Measurements from ENCODE around the gene KLHL2. TPM values are rescaled to one million over a fixed set of nuclear protein-coding genes. Genes with fewer than 3 reads are reported as not detected.
A peak's percentile ranks its signal among the peaks of the same experiment; 100 is the strongest.

KLHL2 gene
- total and polyA plus RNA-seq, 2 of the 13 experiments (the other 11 are each of a cell fraction or from before 2014, with no cell fraction given) = 9.2 to 17.6 TPM

DNA sequence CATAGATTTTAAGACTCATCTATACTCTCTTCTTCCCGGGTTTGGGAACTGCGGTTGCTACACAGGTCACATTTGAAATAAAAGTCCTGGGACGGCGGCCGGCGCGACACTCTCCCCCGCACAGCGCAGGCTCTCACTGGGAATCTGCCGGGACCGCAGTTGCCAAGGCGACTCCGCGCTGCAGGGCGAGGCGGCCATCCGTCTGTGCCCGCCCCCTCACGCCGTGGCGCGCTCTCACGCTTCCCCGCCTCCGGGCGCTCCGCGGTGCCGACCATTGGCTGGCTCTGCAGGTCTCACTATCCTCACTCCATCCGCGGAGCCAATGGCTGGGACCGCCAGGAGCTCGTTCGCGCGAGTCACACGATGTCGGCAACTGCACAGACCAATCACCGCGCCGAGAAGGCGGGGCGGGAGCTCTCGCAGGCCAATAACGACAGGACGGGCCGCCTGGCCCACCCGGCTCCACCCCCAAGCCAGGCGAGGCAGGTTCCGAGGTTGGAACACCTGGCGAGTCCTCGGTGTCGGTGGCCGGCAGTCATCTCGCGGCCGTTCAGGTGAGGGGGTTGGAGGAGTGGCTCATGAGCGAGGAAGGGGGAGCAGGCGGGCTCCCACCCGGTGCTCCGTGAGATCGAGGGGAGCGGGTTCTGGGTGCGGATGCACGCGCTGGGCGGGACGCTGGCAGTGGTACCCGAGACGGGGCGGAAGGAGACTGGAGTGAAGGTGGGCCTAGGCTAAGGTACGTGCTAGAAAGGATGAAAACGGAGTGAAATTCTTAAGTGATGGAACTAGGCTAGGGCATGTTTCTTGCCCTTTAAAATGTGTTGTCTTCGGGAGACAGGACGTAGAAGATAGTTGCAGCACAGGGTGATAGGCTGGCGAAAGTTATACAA lies 120.1 kb downstream of the KLHL2 start, which contains the start of gene MSMO1 (continued):
- TF ChIP-seq ZNF644 (CRISPR knock-in tag; IDR thresholded peaks at IDR 0.05; ENCODE audit: low read depth) (no peak), MAFF (IDR thresholded peaks at IDR 0.05; ENCODE audit: low read depth, low read length) (no peak), EED (CRISPR knock-in tag; IDR thresholded peaks at IDR 0.05) (no peak), MYC (CRISPR knock-in tag; IDR thresholded peaks at IDR 0.05; ENCODE audit: borderline replicate concordance) (peak; percentile 93; the same call in 1 of the 2 replicates), NFATC3 (CRISPR knock-in tag; IDR thresholded peaks at IDR 0.05) (peak; percentile 39; the same call in 1 of the 2 replicates), FOXK1 (CRISPR knock-in tag; IDR thresholded peaks at IDR 0.05; ENCODE audit: borderline replicate concordance, low read depth) (peak; percentile 66), GATA4 (IDR thresholded peaks at IDR 0.05; ENCODE audit: borderline replicate concordance, low read depth) (peak; percentile 69), HCFC1 (IDR thresholded peaks at IDR 0.05; ENCODE audit: low read depth, low read length) (no peak), ZNF101 (CRISPR knock-in tag; IDR thresholded peaks at IDR 0.05; ENCODE audit: borderline replicate concordance, low read depth) (no peak; the same call in 1 of the 2 replicates), ZIK1 (CRISPR knock-in tag; IDR thresholded peaks at IDR 0.05; ENCODE audit: borderline replicate concordance, low read depth) (peak; percentile 90), ZNF569 (CRISPR knock-in tag; IDR thresholded peaks at IDR 0.05; ENCODE audit: borderline replicate concordance) (no peak; the same call in 1 of the 2 replicates), YEATS2 (CRISPR knock-in tag; IDR thresholded peaks at IDR 0.05; ENCODE audit: borderline replicate concordance) (peak; percentile 74; the same call in 1 of the 2 replicates), THYN1 (CRISPR knock-in tag; IDR thresholded peaks at IDR 0.05; ENCODE audit: borderline replicate concordance, low read depth) (no peak; the same call in 1 of the 2 replicates), PAWR (CRISPR knock-in tag; IDR thresholded peaks at IDR 0.05; ENCODE audit: borderline replicate concordance) (0 out of 2 replicates have a peak, but pooled peaks have one; percentile 82), ZNF780A (CRISPR knock-in tag; IDR thresholded peaks at IDR 0.05) (peak; percentile 59; the same call in 1 of the 2 replicates), CREB1 (IDR thresholded peaks at IDR 0.05) (peak; percentile 94), CREB1 (CRISPR knock-in tag; IDR thresholded peaks at IDR 0.05) (peak; percentile 95)
- TF ChIP-seq, protein P1, sequence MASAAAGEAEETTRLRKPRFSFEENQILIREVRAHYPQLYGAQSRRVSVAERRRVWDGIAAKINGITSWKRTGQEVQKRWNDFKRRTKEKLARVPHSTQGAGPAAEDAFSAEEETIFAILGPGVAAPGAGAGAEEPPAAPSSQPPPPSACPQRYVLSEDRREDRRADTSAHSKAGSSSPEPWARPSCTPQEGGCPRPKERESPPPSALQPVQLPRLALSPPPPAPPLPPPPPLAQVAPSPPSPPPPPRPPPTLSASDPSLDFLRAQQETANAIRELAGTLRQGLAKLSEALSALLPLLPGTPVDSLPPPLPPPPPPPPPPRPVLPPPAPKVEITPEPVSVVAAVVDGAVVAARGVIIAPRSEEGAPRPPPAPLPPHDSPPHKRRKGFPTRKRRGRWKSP (CRISPR knock-in tag; IDR thresholded peaks at IDR 0.05) = peak; percentile 100
- TF ChIP-seq, protein P2, sequence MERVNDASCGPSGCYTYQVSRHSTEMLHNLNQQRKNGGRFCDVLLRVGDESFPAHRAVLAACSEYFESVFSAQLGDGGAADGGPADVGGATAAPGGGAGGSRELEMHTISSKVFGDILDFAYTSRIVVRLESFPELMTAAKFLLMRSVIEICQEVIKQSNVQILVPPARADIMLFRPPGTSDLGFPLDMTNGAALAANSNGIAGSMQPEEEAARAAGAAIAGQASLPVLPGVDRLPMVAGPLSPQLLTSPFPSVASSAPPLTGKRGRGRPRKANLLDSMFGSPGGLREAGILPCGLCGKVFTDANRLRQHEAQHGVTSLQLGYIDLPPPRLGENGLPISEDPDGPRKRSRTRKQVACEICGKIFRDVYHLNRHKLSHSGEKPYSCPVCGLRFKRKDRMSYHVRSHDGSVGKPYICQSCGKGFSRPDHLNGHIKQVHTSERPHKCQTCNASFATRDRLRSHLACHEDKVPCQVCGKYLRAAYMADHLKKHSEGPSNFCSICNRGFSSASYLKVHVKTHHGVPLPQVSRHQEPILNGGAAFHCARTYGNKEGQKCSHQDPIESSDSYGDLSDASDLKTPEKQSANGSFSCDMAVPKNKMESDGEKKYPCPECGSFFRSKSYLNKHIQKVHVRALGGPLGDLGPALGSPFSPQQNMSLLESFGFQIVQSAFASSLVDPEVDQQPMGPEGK (CRISPR knock-in tag; IDR thresholded peaks at IDR 0.05) = no peak
- TF ChIP-seq, protein P3, sequence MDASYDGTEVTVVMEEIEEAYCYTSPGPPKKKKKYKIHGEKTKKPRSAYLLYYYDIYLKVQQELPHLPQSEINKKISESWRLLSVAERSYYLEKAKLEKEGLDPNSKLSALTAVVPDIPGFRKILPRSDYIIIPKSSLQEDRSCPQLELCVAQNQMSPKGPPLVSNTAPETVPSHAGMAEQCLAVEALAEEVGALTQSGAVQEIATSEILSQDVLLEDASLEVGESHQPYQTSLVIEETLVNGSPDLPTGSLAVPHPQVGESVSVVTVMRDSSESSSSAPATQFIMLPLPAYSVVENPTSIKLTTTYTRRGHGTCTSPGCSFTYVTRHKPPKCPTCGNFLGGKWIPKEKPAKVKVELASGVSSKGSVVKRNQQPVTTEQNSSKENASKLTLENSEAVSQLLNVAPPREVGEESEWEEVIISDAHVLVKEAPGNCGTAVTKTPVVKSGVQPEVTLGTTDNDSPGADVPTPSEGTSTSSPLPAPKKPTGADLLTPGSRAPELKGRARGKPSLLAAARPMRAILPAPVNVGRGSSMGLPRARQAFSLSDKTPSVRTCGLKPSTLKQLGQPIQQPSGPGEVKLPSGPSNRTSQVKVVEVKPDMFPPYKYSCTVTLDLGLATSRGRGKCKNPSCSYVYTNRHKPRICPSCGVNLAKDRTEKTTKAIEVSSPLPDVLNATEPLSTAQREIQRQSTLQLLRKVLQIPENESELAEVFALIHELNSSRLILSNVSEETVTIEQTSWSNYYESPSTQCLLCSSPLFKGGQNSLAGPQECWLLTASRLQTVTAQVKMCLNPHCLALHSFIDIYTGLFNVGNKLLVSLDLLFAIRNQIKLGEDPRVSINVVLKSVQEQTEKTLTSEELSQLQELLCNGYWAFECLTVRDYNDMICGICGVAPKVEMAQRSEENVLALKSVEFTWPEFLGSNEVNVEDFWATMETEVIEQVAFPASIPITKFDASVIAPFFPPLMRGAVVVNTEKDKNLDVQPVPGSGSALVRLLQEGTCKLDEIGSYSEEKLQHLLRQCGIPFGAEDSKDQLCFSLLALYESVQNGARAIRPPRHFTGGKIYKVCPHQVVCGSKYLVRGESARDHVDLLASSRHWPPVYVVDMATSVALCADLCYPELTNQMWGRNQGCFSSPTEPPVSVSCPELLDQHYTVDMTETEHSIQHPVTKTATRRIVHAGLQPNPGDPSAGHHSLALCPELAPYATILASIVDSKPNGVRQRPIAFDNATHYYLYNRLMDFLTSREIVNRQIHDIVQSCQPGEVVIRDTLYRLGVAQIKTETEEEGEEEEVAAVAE (CRISPR knock-in tag; IDR thresholded peaks at IDR 0.05; ENCODE audit: borderline replicate concordance) = no peak
